Measurements from ENCODE around the gene PPEF2.

The PPEF2 gene

GRCh38 chr4:75895744-75896314 lies 6.4 kb downstream of the PPEF2 start:
- peak in 1 of 2 donors; percentile 6 for DNase-seq

DNA sequence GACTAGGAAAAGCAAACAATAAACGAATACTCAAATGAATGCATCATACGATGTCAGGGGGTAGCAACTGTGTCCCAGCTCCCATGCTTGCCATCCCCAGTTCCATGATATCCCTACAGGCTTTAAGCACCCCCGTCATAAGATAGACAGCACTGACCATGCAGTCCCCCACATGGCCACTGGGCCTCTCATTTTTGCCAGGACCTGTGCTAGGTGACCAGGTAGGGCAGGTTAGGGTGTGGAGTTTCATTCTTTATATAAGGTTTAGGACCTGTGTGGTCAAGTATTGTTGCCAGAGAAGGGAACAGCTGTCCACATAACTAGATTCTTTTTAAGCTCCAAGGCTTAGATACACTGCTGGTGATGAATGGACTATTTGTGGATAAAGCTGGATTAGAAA lies 9.7 kb downstream of the PPEF2 start:
- DNase-seq = no peak

GRCh38 chr4:75891611-75892010 lies 10.6 kb downstream of the PPEF2 start:
- DNase-seq = no peak

- no peak for DNase-seq
Observed at GRCh38 chr4:75889537-75890199, 12.6 kb downstream of the PPEF2 start.

DNA sequence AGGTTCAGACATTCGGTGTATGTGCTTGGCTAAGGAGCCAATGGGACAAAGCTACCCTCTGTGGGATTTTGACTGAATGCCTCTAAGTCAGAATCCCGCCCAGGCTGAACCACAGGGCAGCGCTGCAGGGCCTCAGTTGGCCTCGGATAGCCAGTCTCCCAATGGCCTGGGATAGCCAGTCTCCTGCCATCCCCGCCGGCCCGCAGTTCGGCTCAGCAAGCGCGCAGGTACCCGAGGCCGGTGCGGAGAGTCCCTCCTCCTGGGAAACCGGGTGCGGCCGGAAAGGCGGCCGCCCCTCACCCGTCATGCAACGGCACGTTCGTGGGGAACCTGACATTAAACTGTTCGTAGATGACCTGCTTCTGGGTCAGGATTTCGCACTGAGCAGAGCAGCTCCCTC lies 16.1 kb downstream of the PPEF2 start:
- no peak for DNase-seq

- no peak for DNase-seq
Observed at GRCh38 chr4:75881476-75881875, 20.8 kb downstream of the PPEF2 start.

DNA sequence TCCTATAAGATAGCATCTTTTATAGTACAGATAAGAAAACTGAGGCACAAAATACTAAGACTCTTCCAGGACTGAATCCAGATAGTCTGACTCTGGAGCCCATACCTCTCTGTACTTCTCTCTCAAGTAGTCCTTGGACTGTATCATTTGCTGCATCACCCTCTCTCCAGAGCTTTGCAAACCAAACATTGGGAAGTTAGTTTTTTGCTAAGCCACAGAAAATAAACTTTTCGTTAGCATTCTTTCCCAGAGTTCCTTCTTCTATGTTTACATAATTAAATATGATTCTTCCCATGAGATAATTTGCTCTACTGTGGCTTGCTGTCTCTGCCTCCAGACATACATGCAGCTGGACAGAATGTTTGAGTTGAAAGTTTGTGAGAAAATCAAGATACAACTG lies 22.0 kb downstream of the PPEF2 start:
- no peak for DNase-seq

DNA sequence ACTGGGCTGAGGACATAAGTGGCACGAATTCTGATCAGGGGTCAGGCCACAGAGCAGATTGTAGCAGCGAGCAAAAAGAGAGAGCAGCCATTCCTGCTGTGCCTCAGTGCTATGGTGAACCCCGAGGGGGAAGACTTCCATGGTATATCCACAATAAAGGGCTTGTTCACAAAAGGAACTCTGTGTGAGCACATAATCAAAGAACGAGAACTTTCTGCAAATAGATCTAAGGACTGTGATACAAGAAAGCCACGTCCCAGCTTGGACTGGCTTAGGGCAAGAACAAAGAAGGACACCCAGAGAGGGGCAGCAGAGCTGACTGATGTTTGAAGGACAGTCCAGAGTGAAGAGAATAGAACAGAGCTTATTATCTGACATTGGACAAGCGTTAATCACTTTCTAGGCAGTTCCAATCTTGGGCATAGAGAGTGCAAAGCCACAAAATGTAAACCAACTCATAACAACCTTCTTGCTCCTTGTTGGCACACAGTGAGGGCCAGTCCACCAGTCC lies 24.0 kb downstream of the PPEF2 start:
- no peak for DNase-seq

- no peak for DNase-seq
Observed at GRCh38 chr4:75876218-75876617, 26.0 kb downstream of the PPEF2 start.

- no peak for DNase-seq
Observed at GRCh38 chr4:75869100-75869499, 33.2 kb downstream of the PPEF2 start.

- DNase-seq = no peak
Observed at GRCh38 chr4:75867130-75867529, 35.1 kb downstream of the PPEF2 start.

GRCh38 chr4:75860606-75861005 lies 41.6 kb downstream of the PPEF2 start:
- no peak for DNase-seq

DNA sequence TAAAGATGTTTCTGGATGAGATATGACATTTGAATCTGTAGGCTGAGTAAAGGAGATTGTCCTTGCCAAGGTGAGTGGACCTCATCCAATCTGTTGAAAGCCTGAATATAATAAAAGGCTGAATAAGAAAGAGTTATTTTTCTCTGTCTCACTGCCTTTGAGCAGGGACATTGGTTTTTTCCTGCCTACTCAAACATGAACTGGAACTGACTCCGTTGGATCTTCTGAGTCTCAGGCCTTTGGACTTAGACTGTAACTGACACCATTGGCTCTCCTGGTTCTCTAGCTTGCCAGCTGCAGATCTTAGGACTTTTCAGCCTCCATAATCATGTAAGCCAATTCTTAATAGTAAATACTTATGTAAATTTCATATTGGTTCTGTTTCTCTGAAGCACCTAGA lies 43.5 kb downstream of the PPEF2 start:
- DNase-seq = no peak

DNA sequence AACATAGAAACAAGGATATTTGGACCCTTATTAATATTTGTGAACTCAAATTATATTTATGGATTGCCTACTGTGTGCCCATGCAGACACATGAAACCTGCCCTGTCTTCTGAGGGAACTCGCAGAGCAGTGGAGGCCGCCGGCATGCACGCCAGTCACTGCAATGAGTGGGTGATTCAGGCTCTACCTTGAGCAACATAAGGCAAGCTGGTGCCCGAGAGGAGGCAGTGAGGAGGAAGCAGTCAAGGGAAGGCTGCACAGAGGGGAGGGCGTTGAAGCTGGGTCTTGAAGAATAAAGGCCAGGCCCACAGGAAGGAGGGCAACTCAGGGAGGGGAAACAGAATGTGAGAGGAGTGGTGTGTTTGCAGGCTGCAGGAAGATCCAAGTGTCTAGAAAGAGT lies 52.8 kb downstream of the PPEF2 start:
- peak in 1 of 2 donors; percentile 70 for DNase-seq

DNA sequence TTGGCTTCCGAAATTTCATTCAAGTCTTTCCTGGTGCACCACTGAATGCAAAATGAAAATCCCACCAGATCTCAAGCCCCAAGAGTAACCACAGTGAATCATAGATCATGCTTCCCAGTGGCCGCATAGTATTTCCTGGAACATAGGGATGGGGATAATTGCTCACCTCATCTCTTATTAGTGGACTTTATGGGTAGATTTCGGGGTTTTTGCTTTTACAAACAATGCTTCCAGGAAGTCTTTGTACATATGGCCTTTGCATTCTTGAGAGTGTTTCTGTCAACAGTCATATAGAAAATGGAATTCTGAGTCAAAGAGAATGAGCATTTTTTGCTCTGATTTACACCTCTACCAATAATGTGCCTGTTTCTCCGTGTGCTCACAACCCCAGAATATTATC lies 53.4 kb downstream of the PPEF2 start:
- DNase-seq = no peak

- DNase-seq = peak in 1 of 2 donors; percentile 58
Observed at GRCh38 chr4:75848171-75848760, 54.0 kb downstream of the PPEF2 start.

DNA sequence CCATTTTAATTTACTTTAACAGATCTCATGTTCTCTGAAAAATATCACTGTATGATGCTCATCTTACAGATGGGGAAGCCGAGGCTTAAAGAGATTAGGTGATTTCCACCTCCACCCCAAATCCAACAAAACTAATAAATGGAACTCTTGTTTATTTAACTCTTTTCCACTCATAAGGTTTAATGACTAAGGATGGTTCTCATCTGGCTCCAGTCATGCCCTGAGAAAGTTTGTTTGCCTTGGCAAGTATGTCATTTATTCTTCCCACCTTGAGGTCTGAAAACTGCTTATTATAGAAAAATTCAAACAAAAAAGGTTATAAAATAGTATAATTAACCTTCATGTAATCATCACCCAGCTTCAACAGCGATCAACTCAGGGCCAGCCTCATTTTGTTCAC lies 56.3 kb downstream of the PPEF2 start:
- DNase-seq = no peak

GRCh38 chr4:75844151-75844662 lies 58.0 kb downstream of the PPEF2 start:
- no peak for DNase-seq

DNA sequence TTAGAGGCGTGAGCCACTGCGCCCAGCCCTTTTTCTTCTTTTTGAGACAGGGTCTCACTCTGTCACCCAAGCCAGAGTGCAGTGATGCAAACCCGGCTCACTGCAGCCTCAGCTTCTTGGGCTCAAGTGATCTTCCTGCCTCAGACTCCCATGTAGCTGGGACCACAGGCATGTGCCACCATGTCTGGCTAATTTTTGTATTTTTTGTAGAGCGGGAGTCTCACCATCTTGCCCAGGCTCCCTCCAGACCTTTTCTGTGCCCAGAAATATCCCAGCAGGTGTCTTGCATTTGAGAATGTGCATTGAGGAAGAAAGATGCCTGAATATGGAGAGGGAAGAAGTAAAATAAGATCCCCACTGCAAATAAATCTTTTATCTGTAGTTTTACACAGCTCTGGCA lies 58.7 kb downstream of the PPEF2 start:
- DNase-seq = no peak

GRCh38 chr4:75841641-75842520 lies 60.4 kb downstream of the PPEF2 start:
- no peak for DNase-seq

- DNase-seq = no peak
Observed at GRCh38 chr4:75834772-75835154, 67.5 kb downstream of the PPEF2 start.

DNA sequence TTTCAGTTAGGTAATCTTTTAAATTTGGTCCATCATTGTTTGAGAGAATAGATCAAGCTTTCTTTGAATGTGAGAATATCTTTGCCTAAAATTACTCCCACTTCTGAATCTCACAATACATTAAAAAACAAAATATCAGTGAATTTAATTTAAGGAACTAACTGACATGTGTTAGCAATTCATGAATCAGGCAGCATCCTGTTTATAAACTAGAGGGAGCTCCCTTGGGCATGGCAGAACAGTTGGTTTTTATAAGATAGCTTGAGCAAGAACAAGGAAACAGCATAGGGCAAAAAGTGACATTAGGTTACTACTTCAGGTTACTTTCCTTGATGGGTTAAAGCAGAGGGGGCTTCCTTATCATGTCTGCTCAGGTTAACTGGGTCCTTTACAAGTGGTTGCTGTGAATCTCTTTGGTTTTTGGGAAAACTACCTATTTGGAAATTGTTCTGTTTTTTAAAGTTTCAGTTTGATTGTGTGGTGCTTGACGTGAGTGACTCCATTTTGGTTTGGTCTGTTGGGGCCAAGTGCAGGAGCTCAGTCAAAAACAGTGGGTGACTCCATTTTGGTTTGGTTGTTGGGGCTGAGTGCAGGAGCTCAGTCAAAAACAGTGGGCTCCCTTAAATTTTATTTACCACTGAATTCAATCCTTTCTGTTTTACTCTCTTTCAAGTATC lies 68.0 kb downstream of the PPEF2 start:
- no peak for DNase-seq

Measured in bone marrow (tissue), 2 donors.